B cell (primary cell): ENCODE measurements around the gene UMAD1. TPM values are rescaled to one million over a fixed set of nuclear protein-coding genes. Genes with fewer than 3 reads are reported as not detected.

ENCODE experiments used
- ATAC-seq: fragments of 200-7000 bp; cut with Tn5 transposase; one replicate; pipeline ENCODE4 v1.10.0; 2021; ENCODE audit warnings: low read depth, mild to moderate bottlenecking, moderate number of reproducible peaks, moderate library complexity
- CTCF ChIA-PET: fragments of 350-600 bp; sonication (Branson Sonifier 250); formaldehyde crosslinking; loops from one replicate; lab custom pipeline; 2021; ENCODE audit warnings: antibody characterized with exemption, inconsistent platforms; lab: Charles Lee
- POLR2A ChIA-PET: fragments of 350-600 bp; sonication (Branson Sonifier 250); formaldehyde crosslinking; loops from one replicate; lab custom pipeline; 2021; ENCODE audit warnings: antibody characterized with exemption; lab: Charles Lee
- DNase-seq: peaks from one replicate; pipeline ENCODE4 v3.0.0; 2013
- H2AFZ ChIP-seq: 2 replicates; pipeline ENCODE4 v1.6.1; 2012; ENCODE audit warnings: mild to moderate bottlenecking, low read depth, low read length; ENCODE audit not compliant: insufficient read depth, poor library complexity, severe bottlenecking
- H3K27ac ChIP-seq, 2 donors: 1 replicate in 1 of 2; 2 replicates in 1 of 2; pipeline ENCODE4 v1.5.1; 2012 to 2013; ENCODE audit warnings: low read length in 2 of 2, mild to moderate bottlenecking in 2 of 2, moderate library complexity in 1 of 2
- H3K27me3 ChIP-seq, 4 experiments: fragments of 200-600 bp in 1 of 4; sonication (generic) in 1 of 4; replicated peaks in 1 of 4; 1 replicate in 2 of 4; 2 replicates in 2 of 4; pipeline versions ENCODE4 v1.6.1 to v1.7.0; 2013 to 2016; ENCODE audit warnings: low read length in 3 of 4, mild to moderate bottlenecking in 2 of 4, mixed read lengths in 1 of 4, moderate library complexity in 1 of 4; ENCODE audit not compliant: insufficient read depth in 4 of 4, control insufficient read depth in 3 of 4; ENCODE audit errors: control extremely low read depth in 1 of 4
- H3K36me3 ChIP-seq, 2 experiments: replicated peaks in 1 of 2; 1 replicate in 1 of 2; 2 replicates in 1 of 2; pipeline versions ENCODE4 v1.6.1 to v1.7.1; 2013; ENCODE audit warnings: low read length in 1 of 2; ENCODE audit not compliant: insufficient read depth in 2 of 2, control insufficient read depth in 1 of 2; ENCODE audit errors: control extremely low read depth in 1 of 2, extremely low read depth in 1 of 2
- H3K4me1 ChIP-seq, 2 donors: fragments of 200-600 bp in 1 of 2; sonication (generic) in 1 of 2; 1 replicate in 1 of 2; 2 replicates in 1 of 2; pipeline versions ENCODE4 v1.5.1 to v1.6.1; 2013 to 2017; ENCODE audit warnings: low read length in 2 of 2; ENCODE audit not compliant: control insufficient read depth in 2 of 2, insufficient read depth in 2 of 2
- H3K4me2 ChIP-seq: replicated peaks from 2 replicates; pipeline ENCODE3; 2012; ENCODE audit warnings: mild to moderate bottlenecking, low read depth, low read length; ENCODE audit not compliant: poor library complexity, severe bottlenecking
- H3K4me3 ChIP-seq, 5 experiments: fragments of 200-600 bp in 1 of 5; sonication (generic) in 1 of 5; 1 replicate in 3 of 5; 2 replicates in 2 of 5; pipeline versions ENCODE4 v1.5.1 to v1.7.0; 2011 to 2016; ENCODE audit warnings: low read length in 4 of 5, mild to moderate bottlenecking in 4 of 5, low read depth in 2 of 5, control low read depth in 1 of 5, moderate library complexity in 1 of 5; ENCODE audit not compliant: insufficient read depth in 1 of 5; ENCODE audit errors: control extremely low read depth in 1 of 5, extremely low read depth in 1 of 5
- H3K79me2 ChIP-seq: fragments of 200-600 bp; sonication (generic); one replicate; pipeline ENCODE4 v1.6.0; 2016; ENCODE audit warnings: low read length; ENCODE audit not compliant: control insufficient read depth, insufficient read depth
- H3K9ac ChIP-seq: fragments of 200-600 bp; sonication (generic); 2 replicates; pipeline ENCODE4 v1.6.1; 2017; ENCODE audit warnings: mild to moderate bottlenecking, low read length, moderate library complexity
- H3K9me3 ChIP-seq, 3 donors: one replicate each; pipeline versions ENCODE4 v1.6.1 to v1.7.1; 2013; ENCODE audit warnings: low read length in 2 of 3; ENCODE audit not compliant: control insufficient read depth in 2 of 3, insufficient read depth in 1 of 3; ENCODE audit errors: control extremely low read depth in 1 of 3
- H4K20me1 ChIP-seq: 2 replicates; pipeline ENCODE4 v1.6.0; 2012; ENCODE audit warnings: mild to moderate bottlenecking, low read length; ENCODE audit not compliant: insufficient read depth, control insufficient read depth, poor library complexity, severe bottlenecking
- H3K27ac Mint-ChIP-seq: one replicate; pipeline ENCODE4 v1.8.0; 2021; ENCODE audit warnings: mixed read lengths
- H3K27me3 Mint-ChIP-seq: one replicate; pipeline ENCODE4 v1.8.0; 2021; ENCODE audit warnings: mixed read lengths
- H3K4me1 Mint-ChIP-seq: one replicate; pipeline ENCODE4 v1.8.0; 2021; ENCODE audit warnings: mixed read lengths
- H3K4me3 Mint-ChIP-seq: one replicate; pipeline ENCODE4 v1.8.0; 2021; ENCODE audit warnings: mixed read lengths
- H3K9me3 Mint-ChIP-seq: one replicate; pipeline ENCODE4 v1.8.0; 2022; ENCODE audit warnings: mixed read lengths; ENCODE audit not compliant: insufficient read depth
- EZH2 ChIP-seq: IDR thresholded peaks from 2 replicates; pipeline ENCODE4 v1.6.1; 2012; ENCODE audit warnings: borderline replicate concordance, low read depth, mild to moderate bottlenecking, moderate library complexity, low read length; ENCODE audit not compliant: insufficient read depth, poor library complexity, severe bottlenecking
- WGBS: methylation state at CpG from one replicate; pipeline ENCODE4 v1.1.5; 2013; ENCODE audit warnings: missing lambda C conversion rate; ENCODE audit not compliant: insufficient coverage; 5-methylcytosine and 5-hydroxymethylcytosine counted together
- intact Hi-C: fragments of 100-400 bp; cut with micrococcal nuclease; formaldehyde crosslinking; loops from one replicate; pipeline ENCODE4 v1.10.0; 2022
- polyA plus RNA-seq: library from polyadenylated mRNA; depleted of rRNA; stranded (reverse); fragments of >200 nt; gene quantifications from 2 replicates; pipeline ENCODE4 v1.2.3, GENCODE V29; 2012
- total RNA-seq, 2 donors: library from RNA; stranded (reverse); fragments of 120-200 nt in 1 of 2; gene quantifications; 1 replicate in 1 of 2; 2 replicates in 1 of 2; pipeline versions ENCODE4 v1.2.3 to v1.2.4, GENCODE V29; 2013 to 2022
- TF ChIP-seq, protein P1 (sequence below): fragments of 200-600 bp; IDR thresholded peaks from one replicate; pipeline ENCODE4 v1.8.0; 2022; ENCODE audit warnings: antibody characterized with exemption, mild to moderate bottlenecking

UMAD1 gene
- total and polyA plus RNA-seq, 2 donors (not counting 1 experiment from before 2014, with no cell fraction given): 11.6 to 25.9 TPM

DNA sequence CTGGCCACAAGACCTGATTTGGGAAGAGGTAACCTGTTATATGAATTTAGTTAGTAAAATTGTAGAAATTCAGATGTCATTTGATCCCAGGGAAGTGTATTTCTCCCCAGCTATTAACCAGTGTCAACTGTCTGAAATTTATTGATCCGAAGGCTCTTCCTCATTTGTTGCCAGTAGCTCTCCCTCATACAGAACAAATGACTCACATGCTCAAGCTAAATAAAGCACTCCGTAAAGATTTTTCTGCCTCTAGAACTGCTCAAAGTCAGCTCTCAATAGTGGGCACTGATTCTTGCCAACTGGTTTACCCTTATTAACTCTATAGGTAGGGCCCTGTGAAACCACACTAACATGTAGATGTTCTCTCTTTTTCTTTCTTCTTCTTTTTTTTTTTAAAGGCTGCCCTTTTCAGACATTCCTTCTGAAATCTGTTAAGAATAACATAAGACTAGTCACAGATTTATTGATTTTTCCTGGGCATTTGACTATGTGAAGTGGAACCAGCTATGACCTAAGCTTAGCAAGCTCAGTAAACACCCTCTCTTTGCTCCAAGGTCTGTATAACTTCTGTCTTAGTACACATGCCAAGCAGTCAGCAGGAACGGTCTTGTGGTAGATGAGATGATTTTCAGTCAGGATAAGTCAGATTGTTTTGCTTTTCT, 56.0 kb downstream of the UMAD1 start:
- DNase-seq (no peak), ATAC-seq (no peak)
- peaks cover 4% of the 10 kb centered on the region for H3K9me3 Mint-ChIP-seq
- Histone ChIP-seq H3K27ac (no peak overlapping the region), H3K27me3 (no peaks in the 10 kb centered on the region), H2AFZ (no peak overlapping the region), H4K20me1 (no peaks in the 10 kb centered on the region), H3K9me3 (no peaks in the 10 kb centered on the region), H3K79me2 (peaks cover 31% of the 10 kb centered on the region), H3K4me2 (no peak overlapping the region), H3K4me3 (no peak overlapping the region), H3K4me1 (peaks cover 10 to 12% of the 10 kb centered on the region in 2 donors), H3K9ac (no peak overlapping the region), H3K36me3 (no peaks in the 10 kb centered on the region)
- H3K4me1 Mint-ChIP-seq: peaks cover 23% of the 10 kb centered on the region
- intact Hi-C loops: no loop called here
- H3K27me3 Mint-ChIP-seq: no peaks in the 10 kb centered on the region
- H3K27ac Mint-ChIP-seq: no peak overlapping the region
- no peak overlapping the region for H3K4me3 Mint-ChIP-seq
- 100% methylated on average over 2 of the region's 3 CpGs for WGBS
- TF ChIP-seq, protein P1, sequence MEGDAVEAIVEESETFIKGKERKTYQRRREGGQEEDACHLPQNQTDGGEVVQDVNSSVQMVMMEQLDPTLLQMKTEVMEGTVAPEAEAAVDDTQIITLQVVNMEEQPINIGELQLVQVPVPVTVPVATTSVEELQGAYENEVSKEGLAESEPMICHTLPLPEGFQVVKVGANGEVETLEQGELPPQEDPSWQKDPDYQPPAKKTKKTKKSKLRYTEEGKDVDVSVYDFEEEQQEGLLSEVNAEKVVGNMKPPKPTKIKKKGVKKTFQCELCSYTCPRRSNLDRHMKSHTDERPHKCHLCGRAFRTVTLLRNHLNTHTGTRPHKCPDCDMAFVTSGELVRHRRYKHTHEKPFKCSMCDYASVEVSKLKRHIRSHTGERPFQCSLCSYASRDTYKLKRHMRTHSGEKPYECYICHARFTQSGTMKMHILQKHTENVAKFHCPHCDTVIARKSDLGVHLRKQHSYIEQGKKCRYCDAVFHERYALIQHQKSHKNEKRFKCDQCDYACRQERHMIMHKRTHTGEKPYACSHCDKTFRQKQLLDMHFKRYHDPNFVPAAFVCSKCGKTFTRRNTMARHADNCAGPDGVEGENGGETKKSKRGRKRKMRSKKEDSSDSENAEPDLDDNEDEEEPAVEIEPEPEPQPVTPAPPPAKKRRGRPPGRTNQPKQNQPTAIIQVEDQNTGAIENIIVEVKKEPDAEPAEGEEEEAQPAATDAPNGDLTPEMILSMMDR: no peak
- no peak for TF ChIP-seq EZH2
- POLR2A ChIA-PET: no interaction called here
- CTCF ChIA-PET: interaction anchor here (1.2 kb wide), 1 partner anchor 15 kb away, joined by 3 read pairs; no protein-coding TSS in a partner anchor

DNA sequence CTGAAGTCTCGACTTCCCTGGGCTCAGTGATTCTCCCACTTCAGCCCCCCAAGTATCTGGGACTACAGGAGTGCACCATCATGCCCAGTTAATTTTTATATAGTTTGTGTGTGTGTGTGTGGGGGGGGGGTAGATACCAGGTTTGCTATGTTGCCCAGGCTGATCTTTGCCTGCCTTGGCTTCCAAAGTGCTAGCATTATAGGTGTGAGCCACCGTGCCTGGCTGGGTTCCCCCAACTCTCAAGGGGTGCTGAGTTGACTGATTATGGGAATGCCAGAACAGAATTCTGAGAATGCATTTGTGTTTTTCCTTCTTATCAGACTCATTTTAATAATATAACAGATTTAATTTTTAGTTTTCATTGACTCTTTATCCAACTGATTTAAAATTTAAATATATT, 58.4 kb downstream of the UMAD1 start:
- no peaks in the 10 kb centered on the region for H3K9me3 ChIP-seq
- DNase-seq (no peak), ATAC-seq (no peak)
- peaks cover 12 to 13% of the 10 kb centered on the region in 2 donors for H3K4me1 ChIP-seq
- no peak overlapping the region for H3K27ac Mint-ChIP-seq
- H3K4me3 Mint-ChIP-seq: no peak overlapping the region
- H3K9ac ChIP-seq: no peak overlapping the region
- H3K4me3 ChIP-seq: no peak overlapping the region
- peaks cover 4% of the 10 kb centered on the region for H3K9me3 Mint-ChIP-seq
- peaks cover 29% of the 10 kb centered on the region for H3K4me1 Mint-ChIP-seq
- no peak overlapping the region for H3K4me2 ChIP-seq
- intact Hi-C loops: no loop called here
- no peak overlapping the region for H2AFZ ChIP-seq
- WGBS: no CpG with 5 or more reads among the region's 2 CpGs
- no peak for TF ChIP-seq EZH2
- TF ChIP-seq, protein P1: no peak
- no peak overlapping the region for H3K27ac ChIP-seq
- peaks cover 34% of the 10 kb centered on the region for H3K79me2 ChIP-seq
- ChIA-PET CTCF (interaction anchor here (1.0 kb wide), 1 partner anchor 18 kb away, joined by 5 read pairs; no protein-coding TSS in a partner anchor), POLR2A (no interaction called here)
- H3K36me3 ChIP-seq: no peaks in the 10 kb centered on the region
- no peaks in the 10 kb centered on the region for H4K20me1 ChIP-seq
- H3K27me3 ChIP-seq: no peaks in the 10 kb centered on the region
- no peaks in the 10 kb centered on the region for H3K27me3 Mint-ChIP-seq
